RKO (cell line): ENCODE data around the gene ADGRL1.
A peak's percentile ranks its signal among the peaks of the same experiment; 100 is the strongest.
"Not testable (repeated sequence)": the region's sequence is repeated elsewhere in the genome, so short reads cannot be mapped to it uniquely, and the experiment has no call there.

Experiments
- DNase-seq: peaks from one replicate; pipeline ENCODE4 v3.0.0-alpha.2; 2016; ENCODE audit warnings: low spot score

ADGRL1 gene

DNA sequence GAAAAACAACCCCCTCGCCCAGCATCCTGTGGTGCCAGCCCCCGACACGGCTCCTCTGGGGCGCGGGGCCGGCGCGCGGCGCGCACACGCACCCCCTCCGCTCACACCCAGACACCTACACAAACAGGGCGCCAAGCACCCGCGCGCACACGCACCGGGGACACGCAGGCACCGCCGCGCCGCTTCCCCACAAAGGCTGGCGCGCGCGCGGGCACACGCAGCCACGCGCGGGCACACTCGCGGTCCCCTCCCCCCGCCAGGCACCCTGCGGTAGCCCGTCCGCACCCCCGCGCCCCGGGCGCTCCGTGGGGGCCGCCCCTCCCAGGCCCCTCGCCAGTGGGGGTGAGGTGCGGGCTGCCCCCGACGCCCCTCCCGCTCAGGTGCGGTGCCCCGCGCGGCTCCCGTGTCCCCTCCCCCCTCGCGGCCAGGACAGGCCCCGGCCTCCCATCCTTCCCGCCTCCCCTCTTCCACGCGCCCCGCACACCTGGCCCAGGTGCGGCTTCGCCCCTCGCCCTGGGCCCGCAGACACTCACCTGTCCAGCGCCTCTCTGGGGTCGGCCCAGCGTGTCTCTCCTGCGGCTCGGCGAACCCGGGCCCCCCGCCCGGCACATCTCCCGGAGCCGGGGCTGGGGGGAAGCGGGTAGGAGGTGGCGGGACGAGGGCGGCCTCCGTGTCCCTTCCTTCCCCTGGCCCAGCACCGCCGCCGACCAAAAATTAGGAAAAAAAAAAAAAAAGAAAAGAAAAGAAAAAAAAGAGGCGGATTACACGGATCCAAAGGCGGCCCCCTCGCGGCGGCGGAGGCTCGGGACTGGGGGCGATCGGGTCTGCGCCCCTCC, at the start of gene ADGRL1:
Gene ADGRL1, minus strand, starts transcription at position 718 of the 836 bp plus-strand sequence. CDS start 22,567 bp downstream, outside the sequence.
- DNase-seq = not testable (repeated sequence)

DNA sequence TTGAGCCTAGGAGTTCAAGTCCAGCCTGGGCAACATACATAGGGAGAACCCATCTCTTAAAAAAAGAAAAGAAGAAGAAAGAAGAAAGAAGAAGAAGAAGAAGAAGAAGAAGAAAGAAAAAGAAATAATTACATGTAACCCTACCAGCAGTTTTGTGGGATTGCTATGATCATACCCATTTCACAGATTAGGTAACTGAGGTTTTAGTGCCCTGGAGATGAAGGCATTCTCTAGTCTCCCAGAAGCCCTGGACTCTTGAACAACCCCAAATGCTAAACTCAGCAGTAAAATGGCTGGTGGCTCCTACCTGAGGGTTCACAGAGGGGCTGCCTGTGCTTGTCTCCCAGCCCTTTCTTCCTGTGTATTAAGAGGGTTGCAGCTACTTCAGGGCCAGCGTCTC, 49.3 kb upstream of the ADGRL1 start:
- not testable (repeated sequence) for DNase-seq

DNA sequence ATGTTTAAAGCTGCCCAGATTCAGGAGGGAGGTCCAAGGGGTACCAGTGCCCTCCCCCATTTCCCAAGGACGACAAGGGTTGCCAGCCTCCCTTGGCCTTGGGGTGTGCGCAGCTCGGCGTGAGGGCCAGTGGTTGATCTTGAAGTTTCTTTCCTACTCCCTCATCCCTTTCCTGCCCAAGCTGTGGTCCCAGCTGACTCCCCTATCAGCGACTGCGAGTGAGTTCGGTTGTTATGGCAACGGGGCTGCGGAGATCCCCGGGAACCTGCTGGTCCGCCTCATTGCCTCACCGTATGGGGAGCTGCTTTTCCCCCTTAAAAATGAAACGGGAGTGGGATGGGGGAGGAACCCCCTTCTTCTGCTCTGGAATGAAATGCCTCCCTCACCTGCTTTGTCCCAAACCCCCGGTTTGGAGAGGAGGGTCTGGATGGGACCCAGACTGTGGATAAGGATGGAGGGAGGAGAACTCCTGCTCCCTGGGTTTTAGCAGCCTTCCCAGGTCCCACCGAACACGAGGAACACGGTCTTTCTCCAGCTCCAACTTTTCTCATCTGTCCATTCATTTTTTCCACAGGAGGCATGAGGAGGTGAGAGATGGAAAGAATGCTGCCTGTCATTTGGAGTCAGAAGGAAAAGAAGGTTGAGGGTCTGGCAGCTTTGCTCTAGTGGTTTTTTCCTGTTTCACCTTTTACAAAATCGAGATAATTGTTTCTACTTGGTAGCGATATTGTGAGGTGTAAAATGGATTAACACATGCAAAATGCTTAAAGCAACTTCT, 48.0 kb upstream of the ADGRL1 start:
- not testable (repeated sequence) for DNase-seq

DNA sequence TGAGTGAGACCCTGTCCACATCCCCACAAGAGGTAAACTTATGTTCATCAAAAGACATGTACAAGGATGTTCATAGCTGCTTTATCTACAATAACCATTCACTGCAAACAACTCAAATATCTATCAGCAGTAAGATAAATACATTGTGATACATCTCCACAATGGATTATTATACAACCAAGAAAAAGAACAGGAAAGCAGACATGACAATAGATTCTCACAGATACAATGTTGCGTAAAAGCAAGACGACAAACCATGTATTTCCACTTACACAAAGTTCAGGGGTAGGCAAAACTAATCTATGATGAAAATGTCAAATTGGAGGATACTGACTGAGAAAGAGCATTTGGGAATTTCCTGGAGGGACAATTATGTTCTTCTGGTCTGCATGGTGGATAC, 46.2 kb upstream of the ADGRL1 start:
- DNase-seq = not testable (repeated sequence)

DNA sequence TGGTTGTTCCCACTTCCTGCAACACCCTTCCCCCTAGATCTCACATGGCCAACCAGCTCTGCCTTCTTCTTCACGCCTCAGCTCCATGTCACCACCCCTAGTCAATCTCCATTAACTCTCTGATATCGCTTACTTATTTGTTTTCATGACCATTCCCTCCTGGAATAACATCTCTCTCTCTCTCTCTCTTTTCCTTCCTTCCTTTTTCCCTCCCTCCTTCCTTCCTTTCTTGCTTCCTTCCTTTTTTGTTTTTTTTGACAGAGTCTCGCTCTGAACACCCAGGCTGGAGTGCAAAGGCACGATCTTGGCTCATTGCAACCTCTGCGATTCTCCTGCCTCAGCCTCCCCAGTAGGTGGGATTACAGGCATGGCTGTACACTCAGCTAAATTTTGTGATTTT, 44.9 kb upstream of the ADGRL1 start:
- no peak for DNase-seq

DNA sequence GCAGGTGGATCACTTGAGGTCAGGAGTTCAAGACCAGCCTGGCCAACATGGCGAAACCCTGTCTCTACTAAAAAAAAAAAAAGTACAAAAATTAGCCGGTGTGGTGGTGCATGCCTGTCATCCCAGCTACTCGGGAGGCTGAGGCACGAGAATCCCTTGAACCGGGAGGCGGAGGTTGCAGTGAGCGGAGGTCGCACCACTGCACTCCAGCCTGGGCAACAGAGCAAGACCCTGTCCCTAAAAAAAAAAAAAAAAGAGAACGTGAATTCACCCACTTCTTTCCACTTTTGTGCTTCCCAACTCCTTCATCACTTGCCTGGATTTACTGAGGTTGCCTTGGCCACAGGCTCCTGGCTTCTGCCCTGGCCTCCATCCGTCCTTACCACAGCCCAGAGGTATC, 44.3 kb upstream of the ADGRL1 start:
- DNase-seq = not testable (repeated sequence)

DNA sequence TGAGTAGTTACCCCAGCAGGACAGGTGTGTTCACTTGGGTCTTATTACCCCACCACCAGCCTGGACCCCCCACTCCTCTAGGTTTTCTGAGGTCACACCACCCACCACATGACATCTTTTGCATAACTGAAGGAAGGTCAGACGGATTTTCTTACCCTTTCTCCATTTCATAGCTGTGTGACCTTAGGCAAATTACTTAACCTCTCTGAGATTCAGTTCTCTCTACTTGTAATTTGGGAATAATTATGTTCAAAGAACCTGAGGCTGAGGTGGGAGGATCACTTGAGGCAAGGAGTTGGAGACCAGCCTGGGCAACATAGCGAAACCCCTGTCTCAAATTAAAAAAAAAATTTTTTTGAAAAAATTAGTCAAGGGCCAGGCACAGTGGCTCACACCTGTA, 43.9 kb upstream of the ADGRL1 start:
- not testable (repeated sequence) for DNase-seq

DNA sequence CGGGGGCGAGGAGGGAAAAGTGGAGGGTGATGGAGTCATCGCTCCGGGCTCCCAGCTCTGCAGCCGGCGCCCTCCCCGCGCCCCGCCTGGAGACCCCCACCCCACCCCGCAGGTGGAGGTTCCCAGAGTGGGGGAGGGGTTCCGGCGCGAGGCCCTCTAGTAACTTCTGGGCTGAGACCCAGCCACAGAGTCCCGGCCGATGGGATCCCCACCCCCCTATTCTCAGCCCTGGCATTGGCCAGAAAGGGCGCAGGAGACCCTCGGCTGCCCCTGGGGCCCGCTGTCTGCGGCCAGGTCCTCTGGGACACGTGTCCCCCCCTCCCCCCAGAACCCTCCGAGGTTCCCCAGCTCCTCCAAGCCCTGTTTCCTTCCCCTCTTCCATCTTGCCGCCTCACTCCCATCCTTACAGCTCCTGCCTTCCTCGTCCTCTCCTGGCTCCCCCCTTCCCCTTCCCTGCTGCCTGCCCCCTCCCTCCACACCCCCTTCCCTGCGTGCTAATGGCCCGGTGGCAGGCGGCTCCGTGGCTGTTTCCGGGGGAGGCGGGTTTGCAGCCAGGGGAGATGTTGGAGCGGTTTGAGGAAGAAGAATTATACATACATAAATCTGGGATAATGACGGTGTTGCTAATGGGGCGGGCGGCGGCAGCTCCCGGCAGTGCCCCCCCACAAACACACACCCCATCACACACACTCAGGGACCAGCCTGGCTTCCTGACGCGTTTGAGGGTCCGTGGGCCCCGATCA, 43.2 kb upstream of the ADGRL1 start:
- not testable (repeated sequence) for DNase-seq

DNA sequence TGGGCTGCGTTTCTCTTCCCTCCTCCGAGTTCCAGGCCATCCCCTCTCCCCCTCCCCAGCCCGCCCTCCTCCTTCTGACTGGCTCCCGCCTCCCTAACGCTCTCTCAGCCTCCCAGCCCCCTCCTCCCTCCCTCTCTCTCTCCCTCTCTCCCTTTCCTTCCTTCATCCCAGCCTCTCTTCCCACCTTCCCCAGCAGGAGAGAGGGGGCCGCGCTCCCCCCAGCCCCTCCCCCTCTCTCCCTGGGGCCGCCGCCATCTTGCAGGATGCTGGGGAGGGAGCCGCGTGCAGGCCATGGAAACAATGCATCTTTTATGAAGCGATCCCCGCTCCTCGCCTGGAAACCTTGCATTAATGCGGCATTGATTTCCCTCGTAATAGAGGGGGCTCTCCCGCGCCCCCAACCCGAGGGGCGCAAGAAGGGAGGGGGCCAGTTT, 42.6 kb upstream of the ADGRL1 start:
- DNase-seq = no peak

DNA sequence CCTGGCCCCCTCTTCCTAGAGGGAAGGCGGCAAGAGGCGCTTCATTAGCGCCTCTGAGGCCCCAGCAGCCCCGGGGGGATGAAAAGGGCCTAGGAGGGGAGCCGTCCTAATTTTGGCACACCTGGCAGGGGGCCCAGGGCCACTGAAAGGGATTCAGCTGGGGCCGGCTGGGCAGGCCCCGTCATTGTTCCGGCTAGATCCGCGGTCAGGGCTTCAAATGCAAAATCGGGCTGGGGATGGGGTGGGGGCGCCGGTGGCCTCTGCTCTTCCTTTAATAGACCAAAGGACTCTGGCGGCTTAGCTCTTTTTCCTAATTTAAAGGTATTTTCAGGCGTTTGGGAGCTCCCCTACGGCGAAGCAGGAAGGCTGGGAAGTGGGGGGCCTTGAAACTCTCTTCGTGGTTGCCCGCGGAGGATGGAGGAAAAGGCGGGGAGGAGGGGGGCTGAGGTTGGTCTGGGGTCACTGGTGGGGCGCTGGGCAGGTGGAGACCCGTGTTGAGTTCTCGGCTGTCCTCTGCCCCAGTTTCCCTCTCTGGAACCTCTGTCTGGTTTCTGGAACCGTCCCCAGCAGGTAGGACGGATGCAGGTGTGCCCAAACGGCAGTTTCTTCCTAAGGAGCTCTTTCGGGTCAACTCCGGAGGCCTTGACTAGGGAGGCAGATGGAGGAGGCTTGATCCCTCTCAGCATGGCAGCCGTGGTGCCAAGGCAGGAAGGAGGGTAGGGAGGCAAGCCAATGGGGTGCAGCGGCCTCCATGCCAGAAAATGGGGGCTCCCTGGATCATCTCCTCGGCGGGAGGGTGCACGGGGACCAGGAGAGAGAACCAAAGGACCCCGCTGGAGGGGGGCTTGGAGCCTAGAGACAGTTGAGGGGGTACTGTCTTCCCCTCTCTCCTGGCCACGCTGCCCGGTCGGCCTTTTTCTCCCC, 41.8 kb upstream of the ADGRL1 start:
- not testable (repeated sequence) for DNase-seq

DNA sequence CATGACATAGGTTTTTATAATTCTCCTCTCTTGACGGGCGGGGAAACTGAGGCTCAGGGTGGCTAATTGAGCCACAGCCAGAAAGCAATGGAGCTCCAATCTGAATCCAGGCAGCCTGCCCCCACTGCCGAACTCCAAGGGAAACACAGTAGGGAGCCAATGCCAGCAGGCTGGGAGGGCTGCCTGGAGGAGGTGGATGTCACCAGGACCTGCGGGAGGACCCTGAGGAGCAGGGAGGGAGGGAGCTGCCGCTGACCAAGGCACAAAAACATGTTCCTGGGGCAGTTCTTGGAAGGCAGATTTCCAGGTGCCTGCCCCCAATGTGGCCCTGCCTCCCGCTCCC, 41.2 kb upstream of the ADGRL1 start:
- DNase-seq = not testable (repeated sequence)

DNA sequence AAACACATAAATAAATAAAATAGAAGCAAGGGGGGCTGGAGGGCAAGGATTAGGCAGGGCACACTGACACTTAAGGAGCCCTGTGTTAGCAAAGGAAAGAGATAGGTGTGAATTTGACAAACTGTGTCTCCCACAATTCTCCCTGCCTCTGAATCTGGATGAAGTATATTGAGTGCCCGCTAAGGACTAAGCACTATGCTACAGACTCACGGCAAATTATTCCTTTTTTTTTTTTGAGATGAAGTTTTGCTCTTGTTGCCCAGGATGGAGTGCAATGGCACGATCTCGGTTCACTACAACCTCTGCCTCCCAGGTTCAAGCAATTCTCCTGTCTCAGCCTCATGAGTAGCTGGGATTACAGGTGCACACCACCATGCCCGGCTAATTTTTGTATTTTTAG, 38.4 kb upstream of the ADGRL1 start:
- DNase-seq = not testable (repeated sequence)

DNA sequence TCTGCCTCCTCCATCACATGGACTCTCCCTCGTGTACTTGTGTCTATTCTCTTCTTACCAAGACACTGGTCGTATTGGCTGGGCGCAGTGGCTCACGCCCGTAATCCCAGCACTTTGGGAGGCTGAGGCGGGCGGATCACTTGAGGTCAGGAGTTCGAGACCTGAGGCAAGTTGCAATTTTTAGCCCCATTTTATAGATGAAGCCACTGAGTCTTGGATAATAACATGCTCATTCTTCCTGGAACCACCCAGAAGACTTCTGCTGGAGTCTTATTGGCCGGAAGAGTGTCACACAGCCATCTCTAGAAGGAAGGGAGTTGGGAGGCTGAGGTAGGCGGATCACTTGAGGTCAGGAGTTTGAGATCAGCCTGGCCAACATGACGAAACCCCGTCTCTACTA, 37.7 kb upstream of the ADGRL1 start:
- not testable (repeated sequence) for DNase-seq

DNA sequence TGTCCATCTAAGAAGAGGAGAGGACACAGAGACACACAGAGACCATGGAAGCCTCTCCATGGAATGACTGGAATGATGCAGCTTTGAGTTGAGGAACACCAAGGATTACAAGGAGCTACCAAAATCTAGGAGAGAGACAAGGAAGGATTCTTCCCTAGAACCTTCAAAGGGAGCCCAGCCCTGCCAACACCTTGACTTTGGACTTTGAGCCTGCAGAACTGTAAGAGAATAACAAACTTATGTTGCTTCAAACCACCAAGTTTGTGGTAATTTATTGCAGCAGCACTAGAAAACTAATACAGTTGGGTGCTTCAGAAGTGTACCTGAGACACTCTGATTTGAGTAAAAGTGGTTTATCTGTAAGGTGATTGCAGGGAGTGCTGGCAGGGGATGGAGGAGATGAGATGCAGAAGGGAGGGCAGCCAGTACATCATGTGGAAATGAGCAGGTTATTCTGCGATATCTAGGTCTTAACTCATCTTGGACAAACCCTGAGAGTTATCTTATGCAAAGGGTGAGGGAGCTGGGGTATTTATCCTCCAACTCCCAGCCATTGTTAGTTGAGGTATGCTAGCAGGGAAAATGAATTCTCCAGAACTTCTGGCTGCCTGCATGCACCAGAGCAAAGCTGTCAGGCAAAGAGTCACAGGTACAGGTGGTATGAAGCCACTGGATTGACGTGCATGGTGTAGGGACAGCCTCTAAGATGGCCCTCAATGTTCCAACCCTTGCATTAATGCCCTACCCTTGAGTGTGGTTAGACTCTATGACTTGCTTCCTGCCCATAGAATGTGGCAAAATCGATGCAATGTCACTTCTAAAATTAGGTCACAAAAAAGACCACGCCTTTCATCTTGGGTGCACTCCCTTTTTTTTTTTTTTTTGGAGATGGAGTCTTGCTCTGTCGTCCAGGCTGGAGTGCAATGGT, 31.3 kb upstream of the ADGRL1 start:
- DNase-seq = no peak

DNA sequence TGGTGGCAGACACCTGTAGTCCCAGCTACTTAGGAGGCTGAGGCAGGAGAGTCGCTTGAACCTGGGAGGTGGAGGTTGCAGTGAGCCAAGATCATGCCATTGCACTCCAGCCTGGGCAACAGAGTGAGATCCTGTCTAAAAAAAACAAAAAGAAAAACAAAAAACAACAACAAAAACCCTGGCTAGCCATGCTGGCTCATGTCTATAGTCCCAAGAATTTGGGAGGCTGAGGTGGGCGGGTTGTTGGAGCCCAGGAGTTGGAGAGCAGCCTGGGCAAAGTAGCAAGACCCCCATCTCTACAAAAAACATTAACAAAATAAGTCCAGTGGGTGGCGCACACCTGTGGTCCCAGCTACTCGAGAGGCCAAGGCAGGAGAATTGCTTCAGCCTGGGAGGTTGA, 27.0 kb upstream of the ADGRL1 start:
- DNase-seq = not testable (repeated sequence)

DNA sequence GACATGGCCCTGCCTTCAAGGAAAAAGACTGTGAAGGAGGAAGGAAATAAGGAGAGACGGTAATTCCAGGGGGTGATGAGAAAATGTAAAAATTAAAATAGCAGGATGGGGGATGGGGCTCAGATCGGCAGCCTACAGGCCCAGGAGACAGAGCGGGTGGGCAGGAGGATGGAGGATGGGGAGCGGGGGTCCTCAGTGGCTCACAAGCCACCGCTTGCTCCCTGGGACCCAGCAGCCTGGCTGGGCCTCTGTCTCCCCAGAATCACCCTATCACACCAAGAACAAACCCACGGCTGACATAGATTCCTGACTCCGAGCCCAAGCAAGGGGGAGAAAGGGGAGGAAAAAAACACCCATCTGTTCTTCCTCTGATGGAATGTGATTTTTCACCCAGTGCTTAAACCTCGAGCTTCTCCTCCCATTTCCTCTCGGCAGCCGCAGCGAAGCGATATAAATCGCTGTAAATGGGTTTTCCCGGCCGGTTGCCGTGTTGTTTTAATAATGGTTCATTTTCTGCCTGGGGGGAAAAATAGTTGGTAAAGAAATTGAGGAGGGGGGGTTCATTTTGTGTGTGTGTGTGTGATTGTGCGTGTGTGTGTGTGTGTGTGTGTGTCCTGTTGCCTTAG, 22.6 kb upstream of the ADGRL1 start:
- not testable (repeated sequence) for DNase-seq

DNA sequence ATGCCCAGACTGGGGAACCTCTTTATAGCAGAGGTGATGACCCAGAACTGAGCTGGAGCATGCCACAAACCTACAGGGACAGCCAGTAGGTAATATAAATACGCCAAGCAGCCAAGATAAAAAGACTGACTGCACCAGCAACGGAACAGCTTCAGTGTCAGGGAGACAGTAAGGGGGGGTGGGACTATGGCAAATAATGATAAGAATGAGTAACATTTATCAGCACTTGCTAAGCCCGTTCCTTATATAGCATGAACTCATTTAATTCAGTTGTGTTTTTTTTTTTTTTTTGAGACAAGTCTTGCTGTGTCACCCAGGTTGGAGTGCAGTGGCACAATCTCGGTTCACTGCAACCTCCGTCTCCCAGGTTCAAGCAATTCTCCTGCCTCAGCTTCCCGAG, 20.5 kb upstream of the ADGRL1 start:
- not testable (repeated sequence) for DNase-seq

DNA sequence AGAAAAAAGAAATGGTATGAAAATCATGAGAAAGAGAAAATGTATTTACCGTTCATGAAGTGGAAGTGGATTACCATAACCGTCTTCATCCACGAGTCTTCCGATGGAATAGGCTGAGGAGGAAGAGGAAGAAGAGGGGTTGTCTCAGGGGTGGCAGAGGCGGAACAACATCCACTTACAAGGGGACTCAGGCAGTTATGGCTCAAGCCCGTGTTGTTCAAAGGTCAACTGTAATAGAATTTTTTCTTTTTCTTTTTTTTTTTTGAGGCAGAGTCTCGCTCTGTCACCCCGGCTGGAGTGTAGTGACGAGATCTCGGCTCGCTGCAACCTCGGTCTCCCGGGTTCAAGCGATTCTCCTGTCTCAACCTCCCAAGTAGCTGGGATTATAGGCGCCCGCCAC, 16.9 kb upstream of the ADGRL1 start:
- DNase-seq = no peak

DNA sequence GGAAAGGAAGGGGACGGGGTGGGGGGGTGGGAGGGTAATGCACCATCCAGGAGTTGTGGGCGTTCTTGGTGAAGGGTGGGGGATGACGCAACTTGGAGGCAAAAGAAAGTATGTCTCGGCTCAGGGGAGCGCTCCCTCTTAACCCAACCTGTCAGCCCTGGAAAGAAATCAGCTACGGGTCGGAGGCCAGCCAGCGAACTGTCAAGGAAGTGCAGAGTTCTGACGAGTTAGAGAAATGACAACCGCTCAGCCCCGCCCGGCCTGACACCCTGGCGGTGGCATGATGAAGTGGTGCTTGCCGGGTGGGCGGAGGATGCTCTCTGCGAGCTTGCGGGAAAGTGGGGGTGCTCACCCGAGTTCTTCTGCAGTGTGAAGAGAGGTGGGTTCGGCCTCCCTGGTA, 15.4 kb upstream of the ADGRL1 start:
- peak; percentile 61 for DNase-seq
